ENCODE measurements around the gene RIPOR3.
"Not testable (repeated sequence)": the region's sequence is repeated elsewhere in the genome, so short reads cannot be mapped to it uniquely, and the experiment has no call there.

RIPOR3 gene

GRCh38 chr20:50630578-50631263, 60.6 kb downstream of the RIPOR3 start:
- no peak for DNase-seq

GRCh38 chr20:50629670-50630045, 61.7 kb downstream of the RIPOR3 start:
- no peak for DNase-seq

- no peak for DNase-seq
These were observed 62.3 kb downstream of the RIPOR3 start for GRCh38 chr20:50628853-50629669.

- no peak for DNase-seq
These were observed 63.0 kb downstream of the RIPOR3 start for GRCh38 chr20:50628332-50628731.

GRCh38 chr20:50627747-50628146, 63.6 kb downstream of the RIPOR3 start:
- DNase-seq: no peak

- no peak for DNase-seq
These were observed 65.2 kb downstream of the RIPOR3 start for GRCh38 chr20:50625986-50626677.

GRCh38 chr20:50624351-50625016, 66.9 kb downstream of the RIPOR3 start:
- DNase-seq: peak; percentile 89

- DNase-seq: no peak
These were observed 70.2 kb downstream of the RIPOR3 start for GRCh38 chr20:50621068-50621665.

- DNase-seq: not testable (repeated sequence)
These were observed 70.9 kb downstream of the RIPOR3 start for GRCh38 chr20:50620459-50620858.

GRCh38 chr20:50618537-50618936, 72.8 kb downstream of the RIPOR3 start:
- DNase-seq: no peak

- DNase-seq: no peak
These were observed 74.3 kb downstream of the RIPOR3 start for GRCh38 chr20:50617022-50617421.

GRCh38 chr20:50615407-50615806, 75.9 kb downstream of the RIPOR3 start:
- no peak for DNase-seq

- no peak for DNase-seq
These were observed 77.7 kb downstream of the RIPOR3 start for GRCh38 chr20:50613438-50614169.

GRCh38 chr20:50611128-50611810, 80.1 kb downstream of the RIPOR3 start:
- DNase-seq: no peak

GRCh38 chr20:50610212-50610718, 81.1 kb downstream of the RIPOR3 start:
- DNase-seq: no peak

- no peak for DNase-seq
These were observed 81.8 kb downstream of the RIPOR3 start for GRCh38 chr20:50609438-50609989.

- DNase-seq: no peak
These were observed 82.6 kb downstream of the RIPOR3 start for GRCh38 chr20:50608750-50609104.

- DNase-seq: no peak
These were observed 83.2 kb downstream of the RIPOR3 start for GRCh38 chr20:50607850-50608749.

GRCh38 chr20:50607436-50607835, 83.9 kb downstream of the RIPOR3 start:
- DNase-seq: no peak

GRCh38 chr20:50605136-50605535, 86.2 kb downstream of the RIPOR3 start:
- DNase-seq: no peak

All from NCI-H1105 (cell line).